ENCODE data around the gene PDZRN4.
"Not testable (repeated sequence)": the region's sequence is repeated elsewhere in the genome, so short reads cannot be mapped to it uniquely, and the experiment has no call there.

PDZRN4 gene

DNA sequence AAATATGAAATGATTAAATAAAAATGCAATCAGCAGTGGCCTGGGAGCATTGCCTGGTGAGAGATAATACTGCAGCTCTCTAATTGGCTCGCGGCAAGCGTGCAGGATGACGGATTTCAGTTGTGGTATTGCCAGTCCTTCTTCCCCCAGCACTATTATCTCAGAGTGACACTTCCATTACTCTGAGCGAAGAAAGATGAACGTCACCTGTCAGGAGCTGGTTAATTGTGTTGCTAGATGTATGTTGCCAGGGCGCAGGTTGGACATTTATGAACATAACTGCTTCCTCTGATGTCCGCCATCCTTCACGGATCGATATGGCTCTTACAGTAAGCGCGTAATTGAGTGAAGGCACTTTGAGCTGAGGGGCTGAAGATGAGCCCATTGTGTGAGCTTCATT lies 374.9 kb downstream of the PDZRN4 start:
- DNase-seq (ENCODE audit: low read depth in 2 of 2) = no peak

DNA sequence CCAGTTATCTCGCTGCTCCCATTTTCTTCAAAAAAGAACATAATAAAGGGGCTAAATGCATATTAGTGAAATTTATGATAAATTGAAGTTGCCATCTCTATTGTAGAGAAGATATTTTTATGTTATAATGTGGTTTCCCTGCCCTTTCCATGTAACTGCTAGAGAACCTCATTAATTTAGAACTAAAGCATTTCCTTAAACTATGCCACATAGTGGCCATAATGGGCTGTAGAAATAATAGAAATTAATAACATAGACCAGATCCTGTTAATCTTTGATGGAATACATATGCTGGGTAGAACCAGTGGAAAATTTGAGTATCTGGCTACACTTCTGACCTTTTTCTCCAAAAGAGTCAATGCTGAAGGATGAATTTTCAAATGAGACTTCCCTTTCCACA lies 376.7 kb downstream of the PDZRN4 start:
- no peak for DNase-seq (ENCODE audit: low read depth in 2 of 2)

DNA sequence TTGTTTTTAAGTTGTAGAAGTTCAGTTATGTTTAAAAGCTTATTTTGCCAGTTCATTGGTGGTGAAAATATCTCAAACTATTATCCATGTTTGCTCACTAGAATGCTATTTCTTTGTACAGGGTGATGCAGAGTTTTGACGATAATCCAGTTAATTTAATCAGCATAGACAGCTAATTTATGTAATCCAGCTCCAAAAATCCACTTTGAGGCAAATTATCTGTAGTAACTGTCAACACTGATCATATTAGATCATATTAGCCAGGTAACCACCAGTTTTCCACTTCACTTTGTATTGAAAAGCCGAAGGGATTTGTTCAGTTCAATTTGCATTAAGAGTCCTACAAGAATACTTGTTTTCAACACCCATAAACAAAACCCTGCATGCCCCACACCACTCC lies 378.6 kb downstream of the PDZRN4 start:
- no peak for DNase-seq (ENCODE audit: low read depth in 2 of 2)

DNA sequence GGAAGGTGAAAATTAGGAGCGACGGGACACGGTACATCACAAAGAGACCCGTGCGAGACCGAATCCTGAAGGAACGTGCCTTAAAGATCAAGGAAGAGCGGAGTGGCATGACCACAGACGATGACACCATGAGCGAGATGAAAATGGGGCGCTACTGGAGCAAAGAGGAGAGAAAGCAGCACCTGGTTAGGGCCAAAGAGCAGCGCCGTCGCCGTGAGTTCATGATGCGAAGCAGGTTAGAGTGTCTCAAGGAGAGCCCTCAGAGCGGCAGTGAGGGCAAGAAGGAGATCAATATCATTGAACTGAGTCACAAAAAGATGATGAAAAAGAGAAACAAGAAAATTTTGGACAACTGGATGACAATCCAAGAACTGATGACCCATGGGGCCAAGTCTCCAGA lies 385.3 kb downstream of the PDZRN4 start:
- DNase-seq (ENCODE audit: low read depth in 2 of 2) = no peak

DNA sequence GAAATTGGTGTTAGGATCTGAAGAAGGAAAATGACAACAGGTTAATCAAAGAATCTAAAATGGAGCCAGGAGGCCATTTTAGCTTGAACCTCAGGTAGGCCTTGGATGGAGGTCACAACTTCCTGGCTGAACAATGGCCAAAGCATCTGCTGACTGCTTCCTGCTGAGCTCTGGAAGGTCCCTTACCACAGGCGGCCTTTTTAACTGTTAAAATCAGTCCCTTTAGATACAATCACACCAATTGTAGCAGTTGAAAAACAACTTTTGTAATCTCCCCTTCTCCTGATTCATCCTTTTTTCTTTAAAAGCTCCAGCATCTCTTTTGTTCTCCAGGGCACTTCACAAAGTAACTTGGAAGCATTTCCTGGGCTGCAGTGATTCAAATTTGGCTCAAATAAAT lies 388.8 kb downstream of the PDZRN4 start:
- no peak for DNase-seq (ENCODE audit: low read depth in 2 of 2)

DNA sequence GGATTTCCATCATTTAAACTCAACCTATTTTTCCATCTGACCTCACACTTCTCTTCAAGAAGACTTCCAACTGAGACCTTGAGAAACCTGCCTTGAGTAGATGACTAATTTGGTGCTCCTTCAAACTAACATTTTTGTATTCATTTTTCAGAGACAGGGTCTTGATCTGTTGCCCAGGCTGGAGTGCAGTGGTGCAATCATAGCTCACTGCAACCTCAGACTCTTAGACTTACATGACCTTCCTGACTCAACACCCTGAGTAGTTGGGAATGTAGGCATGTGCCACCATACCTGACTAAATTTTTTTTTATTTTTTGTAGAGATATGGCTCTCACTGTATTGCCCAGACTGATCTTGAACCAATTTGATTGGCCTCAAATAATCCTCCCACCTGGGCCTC lies 389.9 kb downstream of the PDZRN4 start:
- peak in 1 of 2 experiments; percentile 0 for DNase-seq (ENCODE audit: low read depth in 2 of 2)

DNA sequence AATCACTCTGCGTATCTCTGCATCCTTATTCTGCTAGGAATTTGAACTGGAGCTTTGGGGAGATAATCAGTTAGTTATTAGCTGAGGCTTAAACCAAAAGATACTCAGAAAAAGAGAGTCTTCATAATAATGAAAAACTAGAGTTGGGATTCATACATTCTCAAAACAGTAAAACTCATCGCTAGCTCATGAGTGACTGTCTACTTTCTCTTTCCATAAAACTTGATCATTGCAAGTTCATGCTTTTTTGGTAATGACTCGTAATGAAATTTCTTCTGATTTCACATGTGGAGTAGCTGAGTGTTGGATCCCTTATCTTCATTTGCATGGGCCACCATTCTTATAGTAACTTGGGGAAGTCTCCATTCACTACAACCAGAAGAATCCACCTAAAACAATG lies 397.7 kb downstream of the PDZRN4 start:
- DNase-seq (ENCODE audit: low read depth in 2 of 2) = no peak

DNA sequence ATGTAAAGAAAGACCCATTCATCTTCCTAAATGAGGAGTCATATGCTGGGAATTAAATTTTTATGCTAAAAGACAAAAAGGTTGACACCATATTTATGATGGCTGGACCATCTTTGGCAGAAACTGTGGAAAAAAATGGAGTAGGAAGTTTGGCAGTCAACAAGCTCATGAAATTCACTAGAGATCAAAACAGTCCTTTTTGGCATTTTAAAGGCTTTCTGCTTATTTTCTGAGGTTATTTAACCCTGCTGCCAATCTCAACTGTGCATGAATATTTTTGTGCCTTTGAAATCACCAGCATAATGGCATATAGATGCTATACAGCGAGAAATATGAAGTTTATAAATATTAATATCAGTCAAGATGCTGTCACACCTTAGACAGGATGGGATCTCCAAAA lies 399.5 kb downstream of the PDZRN4 start:
- DNase-seq (ENCODE audit: low read depth in 2 of 2) = no peak

DNA sequence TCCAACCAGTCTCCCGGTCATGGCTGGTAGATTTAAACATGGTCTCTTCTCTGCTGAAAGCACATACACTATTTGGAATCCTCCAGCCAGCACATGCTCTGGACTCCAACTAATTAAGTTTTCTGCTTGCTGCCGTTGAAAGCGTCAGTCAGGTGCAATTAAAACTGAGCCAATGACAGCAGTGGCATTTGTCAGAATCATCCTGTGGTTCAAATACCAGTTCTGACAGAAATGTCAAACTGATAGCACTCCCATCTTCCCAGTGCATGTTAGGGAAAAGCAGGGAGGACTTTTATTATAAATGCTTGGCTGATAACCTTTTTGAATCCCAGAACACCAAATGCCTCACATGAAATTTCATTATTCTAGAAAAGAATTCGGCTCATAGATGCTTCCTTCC lies 401.8 kb downstream of the PDZRN4 start:
- no peak for DNase-seq (ENCODE audit: low read depth in 2 of 2)

DNA sequence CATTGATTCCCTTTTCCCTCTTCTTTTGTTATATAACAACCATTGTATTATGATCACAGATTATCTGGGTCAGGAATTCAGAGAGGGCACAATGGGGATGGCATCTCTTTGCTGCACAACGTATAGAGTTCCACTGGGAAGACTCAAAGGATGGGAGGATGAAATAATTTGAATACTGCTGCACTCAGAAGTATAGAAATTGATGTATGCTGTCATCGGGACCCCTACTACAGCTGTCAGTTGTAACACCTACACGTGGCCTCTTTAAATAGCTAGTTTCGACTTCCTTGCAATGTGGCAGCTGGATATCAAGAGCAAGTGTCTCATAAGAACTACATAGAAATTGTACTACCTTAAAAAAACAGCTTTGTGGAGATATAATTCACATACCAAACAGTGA lies 408.1 kb downstream of the PDZRN4 start:
- DNase-seq (ENCODE audit: low read depth in 2 of 2) = no peak

DNA sequence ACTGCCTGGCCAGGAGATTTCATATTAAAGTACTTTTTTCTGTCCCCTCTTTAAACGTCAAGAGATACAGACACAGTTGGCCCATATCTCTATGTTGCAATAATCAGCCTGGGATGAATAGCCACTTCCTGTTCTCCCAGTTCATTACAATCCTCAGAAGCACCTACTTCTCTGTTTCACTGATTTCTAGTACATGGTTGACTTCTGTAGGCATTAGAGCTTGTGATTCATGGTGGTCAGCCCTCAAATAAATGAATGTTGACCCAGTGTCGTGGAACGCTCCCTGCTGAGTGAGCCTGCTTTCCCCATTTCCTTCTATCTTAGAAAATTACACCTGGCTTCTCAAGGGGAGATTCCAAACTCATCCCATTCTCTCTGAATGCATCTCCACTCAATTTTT lies 416.7 kb downstream of the PDZRN4 start:
- DNase-seq (ENCODE audit: low read depth in 2 of 2) = no peak

DNA sequence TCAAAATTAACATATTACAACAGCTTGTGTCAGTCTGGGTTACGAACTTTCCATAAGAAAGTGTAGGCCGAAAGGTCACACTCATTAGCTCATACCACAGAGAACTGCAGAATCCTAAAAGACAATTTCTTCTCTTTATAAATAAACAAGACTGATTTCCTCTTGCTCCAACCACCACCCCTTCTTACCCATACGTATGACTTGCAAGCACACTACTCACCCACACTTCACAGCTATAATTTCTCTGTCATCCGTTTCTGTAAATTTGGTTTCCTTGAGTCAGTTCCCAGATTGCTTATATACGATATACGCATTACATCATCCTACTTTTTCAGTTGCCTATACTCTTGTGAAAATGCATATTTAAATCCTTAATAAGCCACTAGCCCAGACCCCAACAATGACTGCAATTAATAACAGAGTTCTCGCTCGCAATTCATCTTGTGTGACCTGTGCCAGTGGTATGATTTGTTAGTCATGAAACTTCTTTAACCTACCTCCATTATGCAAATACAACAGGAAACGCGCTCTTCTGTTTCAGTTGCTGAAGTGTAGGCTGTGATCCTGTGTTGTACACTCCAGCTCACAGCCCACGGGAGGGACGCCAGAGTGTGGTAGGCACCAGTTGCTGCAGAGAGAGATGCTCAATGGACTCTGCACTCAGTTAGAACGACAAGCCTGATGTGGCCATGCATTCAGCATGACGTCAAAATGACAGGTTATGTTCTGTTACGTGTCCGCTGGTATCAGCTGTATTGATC lies 417.6 kb downstream of the PDZRN4 start:
- DNase-seq (ENCODE audit: low read depth in 2 of 2) = no peak

DNA sequence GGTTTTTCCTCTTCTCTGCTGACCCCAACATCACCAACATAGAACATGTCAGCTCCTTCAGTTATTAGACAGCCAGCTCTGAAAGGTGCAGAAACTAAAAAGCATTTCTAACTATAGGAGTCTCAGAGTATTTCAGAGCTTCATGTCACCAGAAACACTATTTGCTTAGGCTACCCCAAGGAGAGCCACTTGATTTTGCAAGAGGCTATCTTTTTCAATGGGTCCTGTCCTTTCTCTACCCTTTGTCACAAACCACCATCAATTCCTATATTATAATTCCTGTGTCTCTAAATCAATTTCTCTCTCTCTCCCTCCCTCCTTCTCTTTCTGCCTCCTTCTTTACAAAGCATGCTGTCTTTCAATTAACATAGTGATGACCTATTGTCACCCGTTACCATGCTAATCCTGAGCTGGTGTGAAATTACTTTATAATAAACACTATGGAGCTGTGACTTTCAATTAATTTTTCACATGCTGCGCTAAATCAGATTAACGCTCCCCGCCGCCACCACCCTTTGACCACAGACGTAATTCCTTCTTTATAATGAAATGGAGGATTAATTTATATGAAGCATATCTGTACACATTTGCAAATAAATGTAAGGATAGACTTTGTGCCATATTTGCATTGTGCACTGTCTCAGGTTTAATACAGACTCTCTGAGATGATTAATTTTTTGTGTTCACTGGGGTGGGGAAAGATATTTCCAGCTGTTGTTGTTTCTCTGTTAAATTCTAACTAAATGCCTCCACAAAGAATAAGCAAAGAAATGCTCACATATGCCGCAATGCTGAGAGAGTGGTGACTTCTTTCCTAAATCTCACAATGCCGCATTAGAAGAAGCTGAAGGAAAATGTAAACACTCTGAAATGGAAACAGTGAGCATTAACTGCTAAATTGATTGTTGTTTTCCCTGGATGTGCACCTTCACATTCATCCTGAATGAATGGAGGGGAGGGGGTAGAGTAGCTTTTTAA lies 418.6 kb downstream of the PDZRN4 start:
- no peak for DNase-seq (ENCODE audit: low read depth in 2 of 2)

DNA sequence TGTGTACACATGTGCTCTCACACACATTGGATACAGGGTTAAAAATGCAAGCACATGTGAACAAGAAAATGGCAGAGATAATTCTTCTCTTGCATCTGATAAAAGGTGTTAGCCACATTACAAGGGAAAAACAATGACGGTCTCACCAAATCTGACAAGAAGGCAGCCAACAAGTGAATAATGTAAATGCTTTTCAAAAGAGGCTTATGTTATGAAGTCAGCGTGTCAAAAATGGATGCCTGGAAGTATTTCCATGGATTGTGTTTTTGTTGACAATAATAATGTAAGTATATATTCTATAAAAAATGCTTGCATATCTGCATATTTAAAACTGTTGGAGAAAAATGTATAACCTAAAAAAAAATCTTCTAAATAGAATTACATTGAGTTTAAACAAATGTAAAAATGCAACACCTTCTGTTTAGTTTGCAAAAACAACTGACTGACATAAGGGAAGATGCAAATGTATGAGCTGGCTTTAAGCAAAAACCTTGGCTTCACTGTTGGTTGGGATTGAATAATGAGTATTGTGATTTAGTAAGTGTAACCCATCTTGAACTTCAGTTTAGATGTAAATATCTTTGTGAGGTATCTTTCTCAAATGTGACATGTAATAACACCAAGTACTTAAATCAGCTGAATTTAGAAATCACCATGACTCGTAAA lies 424.9 kb downstream of the PDZRN4 start:
- DNase-seq (ENCODE audit: low read depth in 2 of 2) = no peak

DNA sequence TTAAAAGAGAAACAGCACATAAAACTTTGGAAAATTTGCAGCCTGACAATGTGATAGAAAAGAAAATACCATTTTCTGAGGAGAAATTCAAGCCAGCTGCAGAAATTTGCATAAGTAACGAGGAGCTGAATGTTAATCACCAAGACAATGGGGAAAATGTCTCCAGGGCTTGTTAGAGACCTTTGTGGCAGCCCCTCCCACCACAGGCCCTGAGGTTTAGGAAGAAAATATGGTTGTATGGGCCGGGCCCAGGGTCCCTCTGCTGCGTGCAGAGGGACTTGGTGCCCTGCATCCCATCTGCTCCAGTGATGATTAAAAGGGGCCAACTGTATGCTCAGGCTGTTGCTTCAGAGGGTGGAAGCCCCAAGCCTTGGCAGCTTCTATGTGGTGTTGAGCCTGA lies 427.1 kb downstream of the PDZRN4 start:
- DNase-seq (ENCODE audit: low read depth in 2 of 2) = not testable (repeated sequence)

DNA sequence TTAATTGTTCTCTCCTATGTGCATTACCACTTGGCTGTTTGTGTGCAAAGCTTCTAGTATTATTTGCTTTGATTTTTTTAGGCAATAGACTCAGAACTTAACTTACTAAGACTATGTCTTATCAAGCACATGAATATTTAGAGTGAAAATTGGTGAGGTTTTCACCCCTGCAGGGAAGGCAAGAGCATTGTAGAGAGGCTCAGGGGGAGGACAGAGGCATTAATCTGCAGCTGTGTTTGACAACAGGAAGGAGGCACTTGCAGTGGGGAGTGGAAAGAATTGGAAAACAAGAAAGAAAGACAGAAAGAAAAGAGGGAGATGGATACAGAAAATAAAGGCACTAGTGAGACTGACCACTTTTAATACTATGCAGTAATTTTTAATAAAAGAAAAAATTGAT lies 431.6 kb downstream of the PDZRN4 start:
- DNase-seq (ENCODE audit: low read depth in 2 of 2) = no peak

DNA sequence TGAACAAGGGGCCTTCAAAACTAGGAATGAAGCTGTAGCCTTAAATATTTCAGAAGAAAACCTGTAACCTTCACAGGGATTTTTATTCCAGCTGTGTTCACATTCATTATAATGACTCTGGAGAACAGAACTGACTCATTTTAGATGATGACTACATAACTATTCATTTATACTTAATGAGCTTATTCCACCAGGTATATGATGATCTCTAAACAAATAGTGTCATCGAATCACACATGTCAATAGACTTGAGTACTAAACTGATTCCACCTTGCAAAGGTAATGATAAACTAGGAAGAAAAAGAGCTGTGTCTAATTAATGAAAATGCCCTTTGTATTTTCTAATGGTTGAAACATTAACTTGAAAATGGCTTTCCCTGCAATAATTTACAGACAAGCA lies 433.2 kb downstream of the PDZRN4 start:
- DNase-seq (ENCODE audit: low read depth in 2 of 2) = no peak
